B cell (primary cell): ENCODE data around the gene KRTAP10-2. TPM values are rescaled to one million over a fixed set of nuclear protein-coding genes. Genes with fewer than 3 reads are reported as not detected.

ENCODE experiments used
- ATAC-seq: fragments of 200-7000 bp; cut with Tn5 transposase; one replicate; pipeline ENCODE4 v1.10.0; 2021; ENCODE audit warnings: low read depth, mild to moderate bottlenecking, moderate number of reproducible peaks, moderate library complexity
- CTCF ChIA-PET: fragments of 350-600 bp; sonication (Branson Sonifier 250); formaldehyde crosslinking; loops from one replicate; lab custom pipeline; 2021; ENCODE audit warnings: antibody characterized with exemption, inconsistent platforms; lab: Charles Lee
- POLR2A ChIA-PET: fragments of 350-600 bp; sonication (Branson Sonifier 250); formaldehyde crosslinking; loops from one replicate; lab custom pipeline; 2021; ENCODE audit warnings: antibody characterized with exemption; lab: Charles Lee
- DNase-seq: peaks from one replicate; pipeline ENCODE4 v3.0.0; 2013
- H2AFZ ChIP-seq: 2 replicates; pipeline ENCODE4 v1.6.1; 2012; ENCODE audit warnings: mild to moderate bottlenecking, low read depth, low read length; ENCODE audit not compliant: insufficient read depth, poor library complexity, severe bottlenecking
- H3K27ac ChIP-seq, 2 donors: 1 replicate in 1 of 2; 2 replicates in 1 of 2; pipeline ENCODE4 v1.5.1; 2012 to 2013; ENCODE audit warnings: low read length in 2 of 2, mild to moderate bottlenecking in 2 of 2, moderate library complexity in 1 of 2
- H3K27me3 ChIP-seq, 4 experiments: fragments of 200-600 bp in 1 of 4; sonication (generic) in 1 of 4; replicated peaks in 1 of 4; 1 replicate in 2 of 4; 2 replicates in 2 of 4; pipeline versions ENCODE4 v1.6.1 to v1.7.0; 2013 to 2016; ENCODE audit warnings: low read length in 3 of 4, mild to moderate bottlenecking in 2 of 4, mixed read lengths in 1 of 4, moderate library complexity in 1 of 4; ENCODE audit not compliant: insufficient read depth in 4 of 4, control insufficient read depth in 3 of 4; ENCODE audit errors: control extremely low read depth in 1 of 4
- H3K36me3 ChIP-seq, 2 experiments: replicated peaks in 1 of 2; 1 replicate in 1 of 2; 2 replicates in 1 of 2; pipeline versions ENCODE4 v1.6.1 to v1.7.1; 2013; ENCODE audit warnings: low read length in 1 of 2; ENCODE audit not compliant: insufficient read depth in 2 of 2, control insufficient read depth in 1 of 2; ENCODE audit errors: control extremely low read depth in 1 of 2, extremely low read depth in 1 of 2
- H3K4me1 ChIP-seq, 2 donors: fragments of 200-600 bp in 1 of 2; sonication (generic) in 1 of 2; 1 replicate in 1 of 2; 2 replicates in 1 of 2; pipeline versions ENCODE4 v1.5.1 to v1.6.1; 2013 to 2017; ENCODE audit warnings: low read length in 2 of 2; ENCODE audit not compliant: control insufficient read depth in 2 of 2, insufficient read depth in 2 of 2
- H3K4me2 ChIP-seq: replicated peaks from 2 replicates; pipeline ENCODE3; 2012; ENCODE audit warnings: mild to moderate bottlenecking, low read depth, low read length; ENCODE audit not compliant: poor library complexity, severe bottlenecking
- H3K4me3 ChIP-seq, 5 experiments: fragments of 200-600 bp in 1 of 5; sonication (generic) in 1 of 5; 1 replicate in 3 of 5; 2 replicates in 2 of 5; pipeline versions ENCODE4 v1.5.1 to v1.7.0; 2011 to 2016; ENCODE audit warnings: low read length in 4 of 5, mild to moderate bottlenecking in 4 of 5, low read depth in 2 of 5, control low read depth in 1 of 5, moderate library complexity in 1 of 5; ENCODE audit not compliant: insufficient read depth in 1 of 5; ENCODE audit errors: control extremely low read depth in 1 of 5, extremely low read depth in 1 of 5
- H3K79me2 ChIP-seq: fragments of 200-600 bp; sonication (generic); one replicate; pipeline ENCODE4 v1.6.0; 2016; ENCODE audit warnings: low read length; ENCODE audit not compliant: control insufficient read depth, insufficient read depth
- H3K9ac ChIP-seq: fragments of 200-600 bp; sonication (generic); 2 replicates; pipeline ENCODE4 v1.6.1; 2017; ENCODE audit warnings: mild to moderate bottlenecking, low read length, moderate library complexity
- H3K9me3 ChIP-seq, 3 donors: one replicate each; pipeline versions ENCODE4 v1.6.1 to v1.7.1; 2013; ENCODE audit warnings: low read length in 2 of 3; ENCODE audit not compliant: control insufficient read depth in 2 of 3, insufficient read depth in 1 of 3; ENCODE audit errors: control extremely low read depth in 1 of 3
- H4K20me1 ChIP-seq: 2 replicates; pipeline ENCODE4 v1.6.0; 2012; ENCODE audit warnings: mild to moderate bottlenecking, low read length; ENCODE audit not compliant: insufficient read depth, control insufficient read depth, poor library complexity, severe bottlenecking
- H3K27ac Mint-ChIP-seq: one replicate; pipeline ENCODE4 v1.8.0; 2021; ENCODE audit warnings: mixed read lengths
- H3K27me3 Mint-ChIP-seq: one replicate; pipeline ENCODE4 v1.8.0; 2021; ENCODE audit warnings: mixed read lengths
- H3K4me1 Mint-ChIP-seq: one replicate; pipeline ENCODE4 v1.8.0; 2021; ENCODE audit warnings: mixed read lengths
- H3K4me3 Mint-ChIP-seq: one replicate; pipeline ENCODE4 v1.8.0; 2021; ENCODE audit warnings: mixed read lengths
- H3K9me3 Mint-ChIP-seq: one replicate; pipeline ENCODE4 v1.8.0; 2022; ENCODE audit warnings: mixed read lengths; ENCODE audit not compliant: insufficient read depth
- CTCF ChIP-seq: fragments of 200-600 bp; IDR thresholded peaks from one replicate; pipeline ENCODE4 v1.8.0; 2022; ENCODE audit warnings: antibody characterized with exemption, mild to moderate bottlenecking
- EZH2 ChIP-seq: IDR thresholded peaks from 2 replicates; pipeline ENCODE4 v1.6.1; 2012; ENCODE audit warnings: borderline replicate concordance, low read depth, mild to moderate bottlenecking, moderate library complexity, low read length; ENCODE audit not compliant: insufficient read depth, poor library complexity, severe bottlenecking
- WGBS: methylation state at CpG from one replicate; pipeline ENCODE4 v1.1.5; 2013; ENCODE audit warnings: missing lambda C conversion rate; ENCODE audit not compliant: insufficient coverage; 5-methylcytosine and 5-hydroxymethylcytosine counted together
- intact Hi-C: fragments of 100-400 bp; cut with micrococcal nuclease; formaldehyde crosslinking; loops from one replicate; pipeline ENCODE4 v1.10.0; 2022
- polyA plus RNA-seq: library from polyadenylated mRNA; depleted of rRNA; stranded (reverse); fragments of >200 nt; gene quantifications from 2 replicates; pipeline ENCODE4 v1.2.3, GENCODE V29; 2012
- total RNA-seq, 2 donors: library from RNA; stranded (reverse); fragments of 120-200 nt in 1 of 2; gene quantifications; 1 replicate in 1 of 2; 2 replicates in 1 of 2; pipeline versions ENCODE4 v1.2.3 to v1.2.4, GENCODE V29; 2013 to 2022

KRTAP10-2 gene
- total and polyA plus RNA-seq, 2 donors (not counting 1 experiment from before 2014, with no cell fraction given) = not detected

- ChIA-PET CTCF (no interaction called here), POLR2A (no interaction called here)
- H3K27ac Mint-ChIP-seq = peak overlapping the region; percentile 89
- Histone ChIP-seq H3K9me3 (peaks cover 0 to 7% (median 4%) of the 10 kb centered on the region in 3 donors), H2AFZ (peak overlapping the region; percentile 39), H3K79me2 (no peaks in the 10 kb centered on the region), H3K4me3 (no peak overlapping the region), H3K9ac (peak overlapping the region; percentile 44), H3K4me2 (peak overlapping the region; percentile 52), H4K20me1 (no peaks in the 10 kb centered on the region), H3K4me1 (peaks cover 12 to 26% of the 10 kb centered on the region in 2 donors), H3K27me3 (no peaks in the 10 kb centered on the region), H3K27ac (peak overlapping the region; percentile 64 to 78), H3K36me3 (no peaks in the 10 kb centered on the region)
- H3K27me3 Mint-ChIP-seq = peaks cover 6% of the 10 kb centered on the region
- peaks cover 7% of the 10 kb centered on the region for H3K9me3 Mint-ChIP-seq
- TF ChIP-seq EZH2 = no peak
- no peak for TF ChIP-seq CTCF
- intact Hi-C loops = loop anchor here (5.0 kb wide), 1 partner anchor 547 kb away; no protein-coding TSS in a partner anchor
- WGBS = no CpG with 5 or more reads among the region's 1 CpG
- peak; percentile 37 for DNase-seq
- H3K4me3 Mint-ChIP-seq = peak overlapping the region; percentile 66
- ATAC-seq = peak; percentile 47
- peaks cover 41% of the 10 kb centered on the region for H3K4me1 Mint-ChIP-seq
These were observed 13.7 kb upstream of the KRTAP10-2 start for GRCh38 chr21:44564886-44565598.

GRCh38 chr21:44564099-44564498, 12.8 kb upstream of the KRTAP10-2 start:
- no peak overlapping the region for H3K27ac ChIP-seq
- H3K4me2 ChIP-seq = no peak overlapping the region
- intact Hi-C loops = no loop called here
- H3K4me1 ChIP-seq = peaks cover 12 to 26% of the 10 kb centered on the region in 2 donors
- no peak for DNase-seq
- H3K4me3 ChIP-seq = no peak overlapping the region
- TF ChIP-seq CTCF = no peak
- TF ChIP-seq EZH2 = no peak
- peaks cover 5% of the 10 kb centered on the region for H3K27me3 Mint-ChIP-seq
- ChIA-PET POLR2A (no interaction called here), CTCF (no interaction called here)
- no peaks in the 10 kb centered on the region for H3K36me3 ChIP-seq
- no peak overlapping the region for H2AFZ ChIP-seq
- H3K9ac ChIP-seq = no peak overlapping the region
- H3K27me3 ChIP-seq = no peaks in the 10 kb centered on the region
- WGBS = no CpG with 5 or more reads among the region's 1 CpG
- H3K79me2 ChIP-seq = no peaks in the 10 kb centered on the region
- peaks cover 0 to 9% (median 4%) of the 10 kb centered on the region in 3 donors for H3K9me3 ChIP-seq
- H4K20me1 ChIP-seq = no peaks in the 10 kb centered on the region
- H3K4me3 Mint-ChIP-seq = no peak overlapping the region
- peaks cover 9% of the 10 kb centered on the region for H3K9me3 Mint-ChIP-seq
- H3K4me1 Mint-ChIP-seq = peaks cover 41% of the 10 kb centered on the region
- H3K27ac Mint-ChIP-seq = no peak overlapping the region
- ATAC-seq = no peak
